ENCODE results near the gene ZMYM2.

DNA sequence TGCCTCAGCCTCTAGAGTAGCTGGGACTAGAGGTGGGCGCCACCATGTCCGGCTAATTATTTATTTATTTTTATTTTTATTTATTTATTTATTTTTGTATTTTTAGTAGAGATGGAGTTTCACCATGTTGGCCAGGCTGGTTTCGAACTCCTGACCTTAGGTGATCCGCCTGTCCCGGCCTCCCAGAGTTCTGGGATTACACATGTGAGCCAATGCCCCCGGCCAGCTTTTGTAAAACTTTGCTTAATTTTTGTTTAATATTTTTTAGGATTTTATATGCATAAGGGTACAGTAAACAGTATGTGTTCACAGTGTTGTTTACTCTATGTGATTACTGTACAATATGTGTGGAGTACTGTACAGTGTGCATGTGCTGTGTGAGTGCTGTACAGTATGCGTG is 98.7 kb downstream of the ZMYM2 start:
- TF ChIP-seq CTCF (IDR thresholded peaks at IDR 0.05) (no peak), POLR2A (IDR thresholded peaks at IDR 0.05) (no peak)

Measured in thyroid gland (tissue), 4 donors.